HEK293 (cell line): ENCODE data around the gene RNF214.
A peak's percentile ranks its signal among the peaks of the same experiment; 100 is the strongest.

Experiments used
- CTCF ChIA-PET: fragments of 350-600 bp; formaldehyde crosslinking; extraction: SDS; loops from one replicate; lab custom pipeline; 2021; ENCODE audit warnings: antibody characterized with exemption; lab: Yijun Ruan, JAX
- POLR2A ChIA-PET: fragments of 300-600 bp; formaldehyde crosslinking; extraction: SDS; loops from one replicate; lab custom pipeline; 2020; ENCODE audit warnings: antibody characterized with exemption, inconsistent platforms; lab: Yijun Ruan, JAX
- H3K27ac ChIP-seq: fragments of 200-500 bp; sonication (Bioruptor generic); 2 replicates; pipeline ENCODE4 v1.5.1; 2014; ENCODE audit warnings: low read depth, low read length, control low read depth, inconsistent platforms; ENCODE audit errors: extremely low read depth
- H3K36me3 ChIP-seq, 2 experiments: fragments of 200-500 bp in 1 of 2; sonication (Bioruptor generic) in 1 of 2; 1 replicate in 1 of 2; 2 replicates in 1 of 2; pipeline ENCODE4 v1.5.1; 2014 to 2017; ENCODE audit warnings: inconsistent platforms in 2 of 2, low read length in 2 of 2; ENCODE audit not compliant: control insufficient read depth in 2 of 2, insufficient read depth in 1 of 2
- H3K4me1 ChIP-seq: fragments of 200-500 bp; sonication (Bioruptor generic); 2 replicates; pipeline ENCODE4 v1.5.1; 2014; ENCODE audit warnings: mild to moderate bottlenecking, low read length, inconsistent platforms; ENCODE audit not compliant: control insufficient read depth, insufficient read depth
- H3K4me3 ChIP-seq: 2 replicates; pipeline ENCODE4 v1.5.1; 2011; ENCODE audit warnings: low read depth, mild to moderate bottlenecking, control low read depth, low read length, moderate library complexity
- H3K9me3 ChIP-seq: fragments of 200-500 bp; sonication (Bioruptor generic); 2 replicates; pipeline ENCODE4 v1.5.1; 2014; ENCODE audit warnings: low read depth, low read length, inconsistent platforms; ENCODE audit not compliant: control insufficient read depth, insufficient read depth
- BCL11B ChIP-seq: fragments of 450-650 bp; formaldehyde crosslinking; IDR thresholded peaks from 2 replicates; pipeline ENCODE4 v1.5.1; 2016; ENCODE audit warnings: low read depth, missing biosample characterization, missing genetic modification characterization
- BCL6B ChIP-seq: fragments of 450-650 bp; formaldehyde crosslinking; IDR thresholded peaks from 2 replicates; pipeline ENCODE4 v1.5.1; 2017; ENCODE audit warnings: missing biosample characterization, missing genetic modification characterization
- GLIS1 ChIP-seq: fragments of 450-650 bp; formaldehyde crosslinking; IDR thresholded peaks from 2 replicates; pipeline ENCODE4 v1.5.1; 2016; ENCODE audit warnings: missing biosample characterization, missing genetic modification characterization
- PBX3 ChIP-seq: sonication (generic); formaldehyde crosslinking; IDR thresholded peaks from 2 replicates; pipeline ENCODE4 v1.8.1; 2022; ENCODE audit warnings: mild to moderate bottlenecking, moderate library complexity, missing genetic modification reagents
- SALL2 ChIP-seq: fragments of 450-650 bp; formaldehyde crosslinking; IDR thresholded peaks from 2 replicates; pipeline ENCODE4 v1.5.0; 2017; ENCODE audit warnings: missing biosample characterization, mild to moderate bottlenecking, missing genetic modification characterization, borderline replicate concordance
- SCRT1 ChIP-seq: fragments of 450-650 bp; formaldehyde crosslinking; IDR thresholded peaks from 2 replicates; pipeline ENCODE4 v1.5.1; 2016; ENCODE audit warnings: missing biosample characterization, missing genetic modification characterization, borderline replicate concordance
- SCRT2 ChIP-seq: fragments of 450-650 bp; formaldehyde crosslinking; IDR thresholded peaks from 2 replicates; pipeline ENCODE4 v1.5.1; 2016; ENCODE audit warnings: missing biosample characterization, missing genetic modification characterization
- TRIM28 ChIP-seq: IDR thresholded peaks from 2 replicates; pipeline ENCODE4 v1.6.1; 2011; ENCODE audit warnings: low read length, control low read depth, borderline replicate concordance
- ZBTB1 ChIP-seq: fragments of 450-650 bp; formaldehyde crosslinking; IDR thresholded peaks from 2 replicates; pipeline ENCODE4 v1.5.1; 2016; ENCODE audit warnings: missing biosample characterization, missing genetic modification characterization
- ZBTB17 ChIP-seq: fragments of 450-650 bp; formaldehyde crosslinking; IDR thresholded peaks from 2 replicates; pipeline ENCODE4 v1.5.1; 2016; ENCODE audit warnings: missing biosample characterization, missing genetic modification characterization
- ZBTB21 ChIP-seq: fragments of 450-650 bp; formaldehyde crosslinking; IDR thresholded peaks from 2 replicates; pipeline ENCODE4 v1.5.1; 2017; ENCODE audit warnings: missing biosample characterization, missing genetic modification characterization
- ZBTB7A ChIP-seq: fragments of 450-650 bp; formaldehyde crosslinking; IDR thresholded peaks from 2 replicates; pipeline ENCODE4 v1.5.1; 2016; ENCODE audit warnings: low read depth, missing biosample characterization, missing genetic modification characterization
- ZNF155 ChIP-seq: fragments of 450-650 bp; formaldehyde crosslinking; IDR thresholded peaks from 2 replicates; pipeline ENCODE4 v1.5.1; 2016; ENCODE audit warnings: missing biosample characterization, missing genetic modification characterization
- ZNF184 ChIP-seq: fragments of 450-650 bp; IDR thresholded peaks from 2 replicates; pipeline ENCODE4 v1.5.1; 2018; ENCODE audit warnings: missing biosample characterization, mild to moderate bottlenecking, missing genetic modification characterization
- ZNF214 ChIP-seq: fragments of 450-650 bp; formaldehyde crosslinking; IDR thresholded peaks from 2 replicates; pipeline ENCODE4 v1.5.1; 2017; ENCODE audit warnings: missing biosample characterization, mild to moderate bottlenecking, missing genetic modification characterization, borderline replicate concordance
- ZNF24 ChIP-seq: fragments of 450-650 bp; formaldehyde crosslinking; IDR thresholded peaks from 2 replicates; pipeline ENCODE4 v1.5.1; 2016; ENCODE audit warnings: missing biosample characterization, missing genetic modification characterization
- ZNF48 ChIP-seq: fragments of 450-650 bp; formaldehyde crosslinking; IDR thresholded peaks from 2 replicates; pipeline ENCODE4 v1.5.1; 2016; ENCODE audit warnings: missing biosample characterization, missing genetic modification characterization
- ZNF501 ChIP-seq: fragments of 450-650 bp; formaldehyde crosslinking; IDR thresholded peaks from 2 replicates; pipeline ENCODE4 v1.5.1; 2016; ENCODE audit warnings: missing biosample characterization, missing genetic modification characterization
- ZNF514 ChIP-seq: fragments of 450-650 bp; formaldehyde crosslinking; IDR thresholded peaks from 2 replicates; pipeline ENCODE4 v1.5.1; 2016; ENCODE audit warnings: missing biosample characterization, missing genetic modification characterization
- ZNF664 ChIP-seq: fragments of 450-650 bp; formaldehyde crosslinking; IDR thresholded peaks from 2 replicates; pipeline ENCODE4 v1.5.1; 2016; ENCODE audit warnings: missing biosample characterization, missing genetic modification characterization
- ZNF670 ChIP-seq: fragments of 450-650 bp; formaldehyde crosslinking; IDR thresholded peaks from 2 replicates; pipeline ENCODE4 v1.5.1; 2016; ENCODE audit warnings: missing biosample characterization, missing genetic modification characterization, low read depth
- ZNF677 ChIP-seq: fragments of 450-650 bp; IDR thresholded peaks from 2 replicates; pipeline ENCODE4 v1.5.0; 2018; ENCODE audit warnings: missing biosample characterization, mild to moderate bottlenecking, missing genetic modification characterization, moderate library complexity
- ZNF776 ChIP-seq: fragments of 450-650 bp; formaldehyde crosslinking; IDR thresholded peaks from 2 replicates; pipeline ENCODE4 v1.5.0; 2017; ENCODE audit warnings: missing biosample characterization, missing genetic modification characterization, borderline replicate concordance
- ZNF785 ChIP-seq: fragments of 450-650 bp; formaldehyde crosslinking; IDR thresholded peaks from 2 replicates; pipeline ENCODE4 v1.5.1; 2016; ENCODE audit warnings: missing biosample characterization, missing genetic modification characterization
- TF ChIP-seq, protein P1 (sequence below): fragments of 450-650 bp; formaldehyde crosslinking; IDR thresholded peaks from 2 replicates; pipeline ENCODE4 v1.5.1; 2016; ENCODE audit warnings: missing biosample characterization, missing genetic modification characterization
- TF ChIP-seq, protein P2 (sequence below): fragments of 450-650 bp; formaldehyde crosslinking; IDR thresholded peaks from 2 replicates; pipeline ENCODE4 v1.5.1; 2016; ENCODE audit warnings: missing biosample characterization, missing genetic modification characterization

RNF214 gene

GRCh38 chr11:117318738-117319137, 86.3 kb downstream of the RNF214 start:
- POLR2A ChIA-PET: interaction anchor here (1.2 kb wide), 1 partner anchor 9 kb away, joined by 3 read pairs; the partner anchor contains the start of gene CEP164
- CTCF ChIA-PET: interaction anchor here (0.7 to 1.5 kb wide), 2 partner anchors 8 to 734 kb away, joined by 3 to 4 read pairs; no protein-coding TSS in a partner anchor
- TF ChIP-seq SCRT1 (tag by site-specific recombination) (no peak), ZNF514 (no peak), ZNF184 (tag by site-specific recombination) (no peak), ZNF670 (tag by site-specific recombination) (no peak), ZBTB1 (tag by site-specific recombination) (no peak), SALL2 (tag by site-specific recombination) (no peak), ZNF664 (no peak), ZBTB17 (tag by site-specific recombination) (0 out of 2 replicates have a peak, but pooled peaks have one; percentile 3)
- TF ChIP-seq, all 188 proteins: peak for 1
- Histone ChIP-seq H3K27ac (no peak overlapping the region), H3K9me3 (no peaks in the 10 kb centered on the region), H3K36me3 (peaks cover 0 to 7% of the 10 kb centered on the region in 2 experiments; a peak in 1 of 3 replicates), H3K4me1 (peaks cover 8% of the 10 kb centered on the region; the same call in 1 of the 2 replicates), H3K4me3 (no peak overlapping the region)

GRCh38 chr11:117319214-117319840, 86.9 kb downstream of the RNF214 start:
- no peak for TF ChIP-seq TRIM28
- TF ChIP-seq ZNF776 (tag by site-specific recombination): no peak
- TF ChIP-seq ZNF48 (tag by site-specific recombination): no peak
- TF ChIP-seq PBX3: no peak
- TF ChIP-seq, protein P1, sequence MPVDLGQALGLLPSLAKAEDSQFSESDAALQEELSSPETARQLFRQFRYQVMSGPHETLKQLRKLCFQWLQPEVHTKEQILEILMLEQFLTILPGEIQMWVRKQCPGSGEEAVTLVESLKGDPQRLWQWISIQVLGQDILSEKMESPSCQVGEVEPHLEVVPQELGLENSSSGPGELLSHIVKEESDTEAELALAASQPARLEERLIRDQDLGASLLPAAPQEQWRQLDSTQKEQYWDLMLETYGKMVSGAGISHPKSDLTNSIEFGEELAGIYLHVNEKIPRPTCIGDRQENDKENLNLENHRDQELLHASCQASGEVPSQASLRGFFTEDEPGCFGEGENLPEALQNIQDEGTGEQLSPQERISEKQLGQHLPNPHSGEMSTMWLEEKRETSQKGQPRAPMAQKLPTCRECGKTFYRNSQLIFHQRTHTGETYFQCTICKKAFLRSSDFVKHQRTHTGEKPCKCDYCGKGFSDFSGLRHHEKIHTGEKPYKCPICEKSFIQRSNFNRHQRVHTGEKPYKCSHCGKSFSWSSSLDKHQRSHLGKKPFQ (tag by site-specific recombination): no peak
- no peak for TF ChIP-seq ZNF214 (tag by site-specific recombination)
- TF ChIP-seq GLIS1 (tag by site-specific recombination): no peak
- no peak for TF ChIP-seq ZBTB1 (tag by site-specific recombination)
- TF ChIP-seq, protein P2, sequence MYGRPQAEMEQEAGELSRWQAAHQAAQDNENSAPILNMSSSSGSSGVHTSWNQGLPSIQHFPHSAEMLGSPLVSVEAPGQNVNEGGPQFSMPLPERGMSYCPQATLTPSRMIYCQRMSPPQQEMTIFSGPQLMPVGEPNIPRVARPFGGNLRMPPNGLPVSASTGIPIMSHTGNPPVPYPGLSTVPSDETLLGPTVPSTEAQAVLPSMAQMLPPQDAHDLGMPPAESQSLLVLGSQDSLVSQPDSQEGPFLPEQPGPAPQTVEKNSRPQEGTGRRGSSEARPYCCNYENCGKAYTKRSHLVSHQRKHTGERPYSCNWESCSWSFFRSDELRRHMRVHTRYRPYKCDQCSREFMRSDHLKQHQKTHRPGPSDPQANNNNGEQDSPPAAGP (tag by site-specific recombination): no peak
- no peak for TF ChIP-seq ZBTB7A (tag by site-specific recombination)
- no peak for TF ChIP-seq ZBTB21 (tag by site-specific recombination)
- TF ChIP-seq BCL6B (tag by site-specific recombination): no peak
- TF ChIP-seq ZNF24: no peak
- TF ChIP-seq ZNF501 (tag by site-specific recombination): no peak
- TF ChIP-seq ZNF155 (tag by site-specific recombination): no peak
- TF ChIP-seq SCRT2 (tag by site-specific recombination): no peak
- TF ChIP-seq ZNF785: no peak
- no peak for TF ChIP-seq BCL11B (tag by site-specific recombination)
- TF ChIP-seq ZNF677 (tag by site-specific recombination): no peak
- Histone ChIP-seq H3K27ac (no peak overlapping the region), H3K36me3 (peaks cover 0 to 1% of the 10 kb centered on the region in 2 experiments; a peak in 1 of 3 replicates), H3K4me3 (no peak overlapping the region), H3K9me3 (no peaks in the 10 kb centered on the region), H3K4me1 (peaks cover 8% of the 10 kb centered on the region; the same call in 1 of the 2 replicates)
- CTCF ChIA-PET: interaction anchor here (0.7 to 1.5 kb wide), 2 partner anchors 8 to 733 kb away, joined by 3 to 4 read pairs; no protein-coding TSS in a partner anchor
- POLR2A ChIA-PET: interaction anchor here (1.2 kb wide), 1 partner anchor 8 kb away, joined by 3 read pairs; the partner anchor contains the start of gene CEP164
